OCI-LY7 (cell line): Measurements from ENCODE around the gene ASPM. TPM values are rescaled to one million over a fixed set of nuclear protein-coding genes. Genes with fewer than 3 reads are reported as not detected.

Experiments used
- BruUV-seq: library from RNA; stranded (reverse); fragments of 400-500 nt; replicated peaks from 2 replicates; lab custom pipeline; 2021; lab: Mats Ljungman, UMichigan
- CTCF ChIA-PET: fragments of 300-600 bp; sonication (Branson Sonifier 250); formaldehyde crosslinking; loops from one replicate; lab custom pipeline; 2022; ENCODE audit warnings: antibody characterized with exemption; ENCODE audit not compliant: unreplicated experiment; lab: Charles Lee
- POLR2A ChIA-PET: fragments of 300-600 bp; sonication (Branson Sonifier 250); formaldehyde crosslinking; loops from one replicate; lab custom pipeline; 2022; ENCODE audit warnings: antibody characterized with exemption; lab: Charles Lee
- DNase-seq: peaks from one replicate; pipeline ENCODE4 v3.0.0-alpha.2; 2015; ENCODE audit warnings: low spot score
- H2AFZ ChIP-seq: fragments of 200-600 bp; sonication (generic), shearing (Covaris generic); 2 replicates; pipeline ENCODE4 v1.6.1; 2014; ENCODE audit warnings: mild to moderate bottlenecking, antibody characterized with exemption, low read length, moderate library complexity
- H3K27ac ChIP-seq: fragments of 200-600 bp; sonication (generic); 2 replicates; pipeline ENCODE4 v1.5.1; 2014; ENCODE audit warnings: mixed run types, low read depth, mild to moderate bottlenecking, moderate library complexity, low read length, inconsistent platforms; ENCODE audit not compliant: poor library complexity, severe bottlenecking
- H3K36me3 ChIP-seq: fragments of 200-600 bp; sonication (generic); 2 replicates; pipeline ENCODE4 v1.6.1; 2014; ENCODE audit warnings: mild to moderate bottlenecking, antibody characterized with exemption, low read length, moderate library complexity, mixed read lengths; ENCODE audit not compliant: insufficient read depth
- H3K4me1 ChIP-seq: fragments of 200-600 bp; sonication (generic); 2 replicates; pipeline ENCODE4 v1.5.1; 2014; ENCODE audit warnings: mild to moderate bottlenecking, low read length; ENCODE audit not compliant: insufficient read depth, poor library complexity, severe bottlenecking
- H3K4me2 ChIP-seq: fragments of 200-600 bp; sonication (generic); 2 replicates; pipeline ENCODE4 v1.6.1; 2014; ENCODE audit warnings: mild to moderate bottlenecking, low read length
- H3K4me3 ChIP-seq: fragments of 200-600 bp; sonication (generic); 2 replicates; pipeline ENCODE4 v1.5.1; 2014; ENCODE audit warnings: mild to moderate bottlenecking, low read depth, low read length; ENCODE audit not compliant: poor library complexity, severe bottlenecking
- H3K79me2 ChIP-seq: fragments of 200-600 bp; sonication (generic); 2 replicates; pipeline ENCODE4 v1.6.1; 2016; ENCODE audit warnings: low read depth, mild to moderate bottlenecking, low read length, moderate library complexity, mixed read lengths; ENCODE audit not compliant: insufficient read depth
- H3K9me2 ChIP-seq: fragments of 200-600 bp; sonication (generic); 2 replicates; pipeline ENCODE4 v1.6.1; 2016; ENCODE audit warnings: mild to moderate bottlenecking, low read length, mixed read lengths; ENCODE audit not compliant: insufficient read depth
- H3K9me3 ChIP-seq: fragments of 200-600 bp; sonication (generic); 2 replicates; pipeline ENCODE4 v1.6.1; 2014; ENCODE audit warnings: mild to moderate bottlenecking, mixed run types, low read length, mixed read lengths
- H4K20me1 ChIP-seq: fragments of 200-600 bp; sonication (generic); 2 replicates; pipeline ENCODE4 v1.6.1; 2014; ENCODE audit warnings: mild to moderate bottlenecking, antibody characterized with exemption, low read length, moderate library complexity, mixed read lengths; ENCODE audit not compliant: insufficient read depth
- EZH2phosphoT487 ChIP-seq: fragments of 200-600 bp; sonication (generic); IDR thresholded peaks from 2 replicates; pipeline ENCODE4 v1.6.1; 2018; ENCODE audit warnings: low read depth, borderline replicate concordance, mild to moderate bottlenecking, mixed run types, antibody characterized with exemption, low read length, moderate library complexity, mixed read lengths
- intact Hi-C: fragments of 100-400 bp; cut with micrococcal nuclease; formaldehyde crosslinking; loops from one replicate; pipeline ENCODE4 v1.10.0; 2022; ENCODE audit not compliant: unreplicated experiment
- total RNA-seq, 2 experiments: library from RNA; depleted of rRNA in 1 of 2; stranded (reverse); fragments of >200 nt in 1 of 2; shearing (Covaris generic) in 1 of 2; gene quantifications; 2 replicates each; pipeline ENCODE4 v1.2.3, GENCODE V29; 2014 to 2022
- TF ChIP-seq, protein P1 (sequence below): fragments of 200-600 bp; sonication (generic); conservative IDR thresholded peaks from 2 replicates; pipeline ENCODE4 v1.5.1; 2014; ENCODE audit warnings: mild to moderate bottlenecking, antibody characterized with exemption, low read length, moderate library complexity, mixed read lengths

The ASPM gene
- total RNA-seq, 2 experiments from 2014 or later, result 76.8 to 88.6 TPM

DNA sequence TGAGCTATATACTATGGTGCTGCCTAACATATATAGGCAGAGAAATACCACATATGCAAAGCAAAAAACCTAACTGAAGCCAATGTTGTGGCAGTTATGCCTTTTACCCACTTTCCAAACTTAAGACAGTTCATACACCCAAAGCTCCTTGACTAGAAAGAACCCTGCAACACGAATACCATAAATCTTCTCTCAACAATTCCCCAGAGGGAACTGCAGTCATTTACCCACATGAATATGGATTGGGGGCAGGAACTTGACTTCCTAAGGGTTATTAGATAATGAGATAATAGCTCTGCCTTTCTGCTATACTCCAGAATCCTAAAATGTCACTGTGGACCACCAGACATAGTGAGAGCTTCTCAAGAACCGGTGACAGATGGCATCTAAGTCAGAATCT is 2.9 kb upstream of the ASPM start:
- BruUV-seq, result no TSS peak
- Histone ChIP-seq H4K20me1 (peaks cover 11% of the 10 kb centered on the region), H3K4me2 (no peak overlapping the region), H3K79me2 (peaks cover 21% of the 10 kb centered on the region), H3K36me3 (peaks cover 12% of the 10 kb centered on the region), H3K4me1 (no peaks in the 10 kb centered on the region), H3K9me2 (no peaks in the 10 kb centered on the region), H3K9me3 (no peaks in the 10 kb centered on the region), H3K27ac (no peak overlapping the region), H2AFZ (no peak overlapping the region), H3K4me3 (no peak overlapping the region)
- intact Hi-C loops, result loop anchor here (5.0 to 10.0 kb wide), 2 partner anchors 625 to 1318 kb away; partner anchors contain the start of gene DENND1B
- no peak for DNase-seq
- TF ChIP-seq, protein P1, sequence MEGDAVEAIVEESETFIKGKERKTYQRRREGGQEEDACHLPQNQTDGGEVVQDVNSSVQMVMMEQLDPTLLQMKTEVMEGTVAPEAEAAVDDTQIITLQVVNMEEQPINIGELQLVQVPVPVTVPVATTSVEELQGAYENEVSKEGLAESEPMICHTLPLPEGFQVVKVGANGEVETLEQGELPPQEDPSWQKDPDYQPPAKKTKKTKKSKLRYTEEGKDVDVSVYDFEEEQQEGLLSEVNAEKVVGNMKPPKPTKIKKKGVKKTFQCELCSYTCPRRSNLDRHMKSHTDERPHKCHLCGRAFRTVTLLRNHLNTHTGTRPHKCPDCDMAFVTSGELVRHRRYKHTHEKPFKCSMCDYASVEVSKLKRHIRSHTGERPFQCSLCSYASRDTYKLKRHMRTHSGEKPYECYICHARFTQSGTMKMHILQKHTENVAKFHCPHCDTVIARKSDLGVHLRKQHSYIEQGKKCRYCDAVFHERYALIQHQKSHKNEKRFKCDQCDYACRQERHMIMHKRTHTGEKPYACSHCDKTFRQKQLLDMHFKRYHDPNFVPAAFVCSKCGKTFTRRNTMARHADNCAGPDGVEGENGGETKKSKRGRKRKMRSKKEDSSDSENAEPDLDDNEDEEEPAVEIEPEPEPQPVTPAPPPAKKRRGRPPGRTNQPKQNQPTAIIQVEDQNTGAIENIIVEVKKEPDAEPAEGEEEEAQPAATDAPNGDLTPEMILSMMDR, result no peak
- TF ChIP-seq EZH2phosphoT487, result no peak
- ChIA-PET CTCF (no interaction called here), POLR2A (interaction anchor here (0.7 to 1.3 kb wide), 3 partner anchors 11 to 22 kb away, joined by 3 read pairs; no protein-coding TSS in a partner anchor)

DNA sequence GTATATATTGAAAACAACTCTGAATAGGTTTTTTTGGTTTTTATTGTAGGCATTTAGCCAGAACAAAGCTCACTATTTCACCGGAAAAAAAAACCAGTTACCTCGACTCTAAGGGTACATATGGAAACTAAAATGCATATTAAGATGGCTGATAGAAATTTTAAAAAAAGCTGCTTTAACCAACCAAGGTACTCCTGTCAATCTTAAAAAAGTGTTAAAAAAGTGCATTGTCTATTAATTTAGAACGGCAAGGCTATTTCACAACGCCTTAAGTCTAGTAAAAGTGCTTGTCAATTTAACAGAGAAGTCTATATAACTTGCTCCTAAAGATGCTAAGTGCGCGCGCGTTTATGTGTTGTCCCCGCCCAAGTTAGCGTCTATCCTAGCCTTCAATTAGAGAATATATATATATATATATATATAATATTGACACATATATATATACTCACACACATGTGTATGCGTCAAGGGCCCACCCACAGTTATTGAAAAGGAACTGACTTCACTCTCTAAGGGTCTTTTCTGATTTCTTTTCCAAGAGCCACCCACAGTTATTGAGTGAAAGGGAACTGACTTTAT is 934 bp downstream of the ASPM start:
- peak overlapping the region; percentile 90 for H3K27ac ChIP-seq

More for the DNA sequence above, 934 bp downstream of the ASPM start:
- intact Hi-C loops, result loop anchor here (5.0 to 10.0 kb wide), 2 partner anchors 629 to 1322 kb away; partner anchors contain the start of gene DENND1B
- Histone ChIP-seq H3K9me2 (no peaks in the 10 kb centered on the region), H3K9me3 (no peaks in the 10 kb centered on the region), H3K79me2 (peaks cover 59% of the 10 kb centered on the region), H3K4me3 (peak overlapping the region; percentile 88), H3K36me3 (peaks cover 49% of the 10 kb centered on the region), H3K4me1 (peaks cover 37% of the 10 kb centered on the region), H3K4me2 (peak overlapping the region; percentile 82), H2AFZ (peak overlapping the region; percentile 95; the same call in 1 of the 2 replicates), H4K20me1 (peaks cover 14% of the 10 kb centered on the region)
- TF ChIP-seq, protein P1, result no peak
- TF ChIP-seq EZH2phosphoT487, result no peak
- ChIA-PET POLR2A (interaction anchor here (1.3 kb wide), 1 partner anchor 9 kb away, joined by 6 read pairs; no protein-coding TSS in a partner anchor), CTCF (no interaction called here)
- BruUV-seq, result no TSS peak
- no peak for DNase-seq
